Measurements from ENCODE around the gene C3orf20.

DNA sequence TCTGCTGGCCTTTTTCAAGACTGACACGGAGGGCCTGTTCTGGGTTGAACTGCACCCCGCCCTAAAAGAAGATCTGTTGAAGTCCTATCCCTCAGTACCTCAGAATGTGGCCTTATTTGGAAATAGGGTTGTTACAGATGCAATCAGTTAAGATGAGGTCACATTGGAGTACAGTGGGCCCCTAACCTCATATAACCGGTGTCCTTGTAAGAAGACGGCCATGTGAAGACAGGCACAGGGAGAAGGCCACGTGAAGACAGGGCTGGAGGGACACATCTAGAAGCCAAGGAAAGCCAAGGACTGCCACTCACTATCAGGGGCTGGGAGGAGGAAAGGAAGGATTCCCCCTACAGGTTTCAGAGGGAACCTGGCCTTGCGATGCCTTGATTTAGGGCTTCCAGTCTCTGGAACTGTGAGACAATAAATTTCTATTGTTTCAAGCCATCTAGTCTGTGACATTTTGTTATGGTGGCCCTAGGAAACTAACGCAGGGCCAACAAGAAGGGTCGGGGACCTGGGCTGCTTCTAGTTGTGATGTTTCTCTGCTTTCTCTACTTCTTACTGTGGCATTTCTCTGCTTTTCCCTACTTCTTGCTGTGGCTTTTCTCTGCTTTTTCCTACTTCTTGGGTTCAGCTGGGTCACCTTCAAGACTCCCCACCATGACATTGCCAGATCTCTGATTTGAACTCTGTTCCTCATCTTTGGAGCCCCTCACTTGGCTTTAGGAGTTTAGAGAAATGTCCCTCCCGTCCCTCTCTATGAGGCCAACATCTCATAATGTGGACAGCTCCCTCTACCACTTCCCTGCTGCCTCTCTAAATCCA is 28.1 kb upstream of the C3orf20 start:
- no peak for TF ChIP-seq POLR2A (IDR thresholded peaks at IDR 0.05)
- TF ChIP-seq, protein P1, sequence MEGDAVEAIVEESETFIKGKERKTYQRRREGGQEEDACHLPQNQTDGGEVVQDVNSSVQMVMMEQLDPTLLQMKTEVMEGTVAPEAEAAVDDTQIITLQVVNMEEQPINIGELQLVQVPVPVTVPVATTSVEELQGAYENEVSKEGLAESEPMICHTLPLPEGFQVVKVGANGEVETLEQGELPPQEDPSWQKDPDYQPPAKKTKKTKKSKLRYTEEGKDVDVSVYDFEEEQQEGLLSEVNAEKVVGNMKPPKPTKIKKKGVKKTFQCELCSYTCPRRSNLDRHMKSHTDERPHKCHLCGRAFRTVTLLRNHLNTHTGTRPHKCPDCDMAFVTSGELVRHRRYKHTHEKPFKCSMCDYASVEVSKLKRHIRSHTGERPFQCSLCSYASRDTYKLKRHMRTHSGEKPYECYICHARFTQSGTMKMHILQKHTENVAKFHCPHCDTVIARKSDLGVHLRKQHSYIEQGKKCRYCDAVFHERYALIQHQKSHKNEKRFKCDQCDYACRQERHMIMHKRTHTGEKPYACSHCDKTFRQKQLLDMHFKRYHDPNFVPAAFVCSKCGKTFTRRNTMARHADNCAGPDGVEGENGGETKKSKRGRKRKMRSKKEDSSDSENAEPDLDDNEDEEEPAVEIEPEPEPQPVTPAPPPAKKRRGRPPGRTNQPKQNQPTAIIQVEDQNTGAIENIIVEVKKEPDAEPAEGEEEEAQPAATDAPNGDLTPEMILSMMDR (IDR thresholded peaks at IDR 0.05) = no peak

Data from esophagus squamous epithelium (tissue), 4 donors.